ENCODE data around the gene PAMR1. TPM values are rescaled to one million over a fixed set of nuclear protein-coding genes. Genes with fewer than 3 reads are reported as not detected.

PAMR1 gene
- polyA plus RNA-seq, 3 donors, result 4.7 to 7.7 (median 5.9) TPM

DNA sequence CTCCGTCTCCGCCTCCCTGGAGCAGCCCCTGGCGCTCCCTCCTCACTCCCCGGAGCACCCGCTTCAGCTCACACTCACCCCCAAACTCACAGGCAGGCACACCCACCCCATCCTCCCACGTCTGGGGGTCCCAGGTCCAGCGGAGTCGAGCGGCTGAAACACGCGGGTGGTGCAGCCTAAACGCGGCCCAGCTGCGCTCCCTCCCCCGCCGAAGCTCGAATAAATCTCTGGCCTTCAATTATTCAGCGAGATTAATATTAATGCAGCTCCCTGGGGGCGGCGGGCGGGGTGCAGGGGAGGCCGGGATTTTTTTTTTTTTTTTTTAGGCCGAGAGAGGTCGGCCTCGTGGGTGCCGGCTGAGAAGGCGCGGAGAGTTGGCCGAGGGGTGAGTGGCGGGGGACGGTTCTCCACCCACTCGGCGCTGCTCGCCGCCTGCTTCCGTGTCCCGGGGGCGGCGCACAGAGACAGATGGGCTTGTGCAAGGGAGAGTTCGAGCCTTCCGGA, 105.5 kb downstream of the PAMR1 start:
- DNase-seq (ENCODE audit: extremely low read depth in 1 of 11, low read depth in 9 of 11, low spot score in 4 of 11), result no peak

DNA sequence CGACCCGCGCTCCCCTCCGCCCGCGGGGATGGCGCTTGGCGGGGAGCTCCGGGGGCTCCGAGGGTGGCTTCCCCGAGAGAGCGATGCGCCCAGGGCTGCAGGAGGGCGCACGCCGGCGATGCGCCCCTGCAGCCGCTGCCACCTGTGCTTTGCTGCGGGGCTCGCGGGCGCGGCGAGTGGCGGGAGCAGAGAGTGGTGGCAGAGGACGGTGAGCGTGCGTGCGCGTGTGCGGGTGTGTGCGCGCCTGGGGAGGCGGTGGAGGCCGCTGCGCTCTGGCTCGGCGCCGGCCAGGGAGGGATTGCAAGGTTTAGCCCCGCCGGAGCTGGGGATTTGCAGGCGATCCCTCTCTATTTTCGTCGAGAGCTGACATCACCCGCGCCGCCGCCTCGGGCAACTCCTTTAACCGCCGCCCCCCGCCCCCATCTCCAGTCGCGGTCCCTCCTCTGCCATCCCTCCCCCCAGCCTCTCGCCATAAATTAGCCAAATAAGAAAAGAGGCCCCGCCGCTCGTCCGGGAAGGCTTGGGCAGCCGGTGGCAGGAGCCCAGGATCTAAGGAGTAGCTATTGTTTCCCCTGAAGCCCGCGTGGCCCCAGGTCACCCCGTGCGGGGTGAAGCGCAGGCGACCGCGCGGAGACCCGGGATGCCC, 106.1 kb downstream of the PAMR1 start, which contains the start of gene SLC1A2:
TSS of gene SLC1A2 (minus strand) at position 375 of the 646 bp plus-strand sequence. CDS start 592 bp downstream, outside the sequence.
- no peak for DNase-seq (ENCODE audit: extremely low read depth in 1 of 11, low read depth in 9 of 11, low spot score in 4 of 11)

DNA sequence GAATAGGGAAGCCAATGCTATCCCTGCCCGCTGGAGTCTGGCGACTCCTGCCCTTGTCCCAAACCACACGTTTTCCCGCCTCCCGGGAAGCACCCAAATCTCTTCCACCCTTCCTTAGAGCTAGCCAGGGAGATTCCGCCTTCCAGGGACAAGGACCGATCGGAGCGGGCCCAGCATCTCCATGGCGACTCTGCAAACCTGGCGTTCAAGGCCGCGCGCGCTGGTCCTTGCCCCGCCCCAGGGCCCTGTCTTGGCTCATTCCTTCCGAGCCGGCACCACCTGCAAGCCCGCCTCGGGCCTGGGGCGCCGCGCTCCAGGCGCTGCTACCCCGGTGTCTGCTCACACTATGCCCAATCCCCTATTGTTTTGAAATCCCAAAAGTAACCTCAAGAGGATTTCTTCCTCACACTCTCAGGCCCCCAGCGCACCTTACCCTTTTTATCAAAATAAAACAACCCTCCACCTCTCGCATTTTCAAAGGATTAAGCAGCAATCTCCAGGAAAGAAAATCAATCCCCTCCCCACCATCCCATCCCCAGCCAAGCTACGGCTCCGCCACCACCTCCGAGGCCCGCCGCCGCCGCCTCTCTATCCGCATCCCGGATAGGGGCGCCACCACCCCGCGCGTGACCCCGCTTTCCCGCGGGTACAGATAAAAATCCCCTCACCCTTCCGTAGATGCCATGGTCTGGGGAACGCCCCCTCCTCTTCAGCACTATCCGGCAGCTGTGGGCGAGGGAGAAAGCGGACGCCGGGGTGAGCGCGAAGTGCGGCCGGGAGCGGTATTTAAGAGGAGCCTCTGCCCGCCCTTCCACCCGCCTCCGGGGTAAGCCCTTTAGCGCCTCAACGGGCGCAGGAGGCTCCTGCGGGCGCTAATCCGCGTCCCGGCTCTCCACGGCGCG, 106.9 kb downstream of the PAMR1 start:
- DNase-seq (ENCODE audit: extremely low read depth in 1 of 11, low read depth in 9 of 11, low spot score in 4 of 11), result no peak

- DNase-seq (ENCODE audit: extremely low read depth in 1 of 11, low read depth in 9 of 11, low spot score in 4 of 11), result no peak
Measured at GRCh38 chr11:35415487-35415886, 109.9 kb downstream of the PAMR1 start.

DNA sequence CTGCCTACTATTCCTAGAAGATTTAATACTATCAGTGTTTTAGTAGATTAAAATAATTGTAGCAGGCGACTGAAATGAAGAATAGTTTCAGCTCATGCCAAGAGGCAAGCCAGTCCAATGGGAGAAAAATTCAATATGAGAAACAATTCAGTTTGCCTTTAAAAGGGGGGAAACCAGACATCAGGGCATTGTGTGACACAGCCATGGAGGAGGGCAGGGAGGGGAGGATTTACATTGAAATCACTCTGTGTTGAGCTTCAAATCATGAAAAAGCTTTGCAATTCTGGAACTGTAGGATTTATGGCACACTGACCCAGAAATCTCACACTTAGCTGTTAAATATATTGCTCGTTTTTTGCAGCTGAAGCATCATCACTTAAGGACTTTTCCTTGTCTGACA, 110.6 kb downstream of the PAMR1 start:
- no peak for DNase-seq (ENCODE audit: extremely low read depth in 1 of 11, low read depth in 9 of 11, low spot score in 4 of 11)

GRCh38 chr11:35414311-35414710, 111.1 kb downstream of the PAMR1 start:
- no peak for DNase-seq (ENCODE audit: extremely low read depth in 1 of 11, low read depth in 9 of 11, low spot score in 4 of 11)

DNA sequence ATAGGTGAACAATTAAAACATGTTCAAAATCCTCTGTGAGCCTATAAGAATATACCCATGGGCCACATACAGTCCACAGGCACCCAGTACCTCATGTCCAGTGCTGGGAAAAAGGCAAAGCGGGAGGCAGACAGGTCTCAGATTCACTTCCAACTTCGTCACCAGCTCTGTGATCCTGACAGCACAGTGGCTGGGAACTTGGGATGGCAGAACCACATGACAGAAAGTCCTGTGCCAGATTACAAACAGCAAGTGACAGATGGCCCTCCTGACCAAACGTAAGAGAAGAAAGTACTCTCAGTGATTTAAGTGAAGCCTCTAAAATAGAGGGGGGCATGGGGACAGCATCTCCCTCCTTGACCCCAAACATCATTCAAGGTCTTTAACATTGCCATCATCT, 111.8 kb downstream of the PAMR1 start:
- DNase-seq (ENCODE audit: extremely low read depth in 1 of 11, low read depth in 9 of 11, low spot score in 4 of 11), result no peak

DNA sequence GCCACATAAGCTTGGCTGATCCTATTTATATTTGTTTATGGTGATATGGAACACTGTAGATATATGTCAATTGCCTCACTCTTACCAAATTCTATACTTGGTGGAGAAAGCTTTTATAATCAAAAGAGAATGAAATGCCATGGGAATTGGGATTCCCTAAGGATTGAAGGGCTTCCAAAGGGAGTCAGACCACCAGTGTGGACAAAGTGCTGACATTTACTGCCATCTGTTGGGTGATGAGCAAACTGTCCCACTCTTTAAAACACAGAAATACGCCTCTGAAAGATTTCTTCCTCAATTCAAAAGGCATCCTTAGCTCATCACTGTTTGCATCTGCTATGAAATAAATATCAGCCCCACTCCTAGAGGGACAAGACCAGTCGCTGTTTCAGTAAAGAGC, 113.1 kb downstream of the PAMR1 start:
- DNase-seq (ENCODE audit: extremely low read depth in 1 of 11, low read depth in 9 of 11, low spot score in 4 of 11), result no peak

- DNase-seq (ENCODE audit: extremely low read depth in 1 of 11, low read depth in 9 of 11, low spot score in 4 of 11), result no peak
Measured at GRCh38 chr11:35407041-35407440, 118.4 kb downstream of the PAMR1 start.

DNA sequence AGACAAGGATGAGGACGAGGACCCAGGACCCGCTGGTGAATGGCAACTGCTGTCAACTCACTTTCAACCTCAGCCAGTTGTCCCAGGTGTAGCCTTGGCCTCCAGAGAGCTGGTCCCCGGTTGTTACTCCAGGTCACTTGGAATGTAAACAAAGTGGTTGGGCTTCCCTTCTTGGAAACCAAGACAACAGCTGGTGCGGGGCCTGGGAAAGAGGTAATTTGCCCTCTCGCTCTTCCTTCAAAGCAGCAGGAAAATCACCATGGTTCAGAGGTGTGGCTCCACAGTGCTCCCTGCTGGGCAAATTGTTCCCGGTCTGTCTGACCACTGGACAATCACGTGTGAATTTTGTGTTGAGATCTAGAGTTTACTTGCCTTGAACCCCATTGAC, 121.0 kb downstream of the PAMR1 start:
- DNase-seq (ENCODE audit: extremely low read depth in 1 of 11, low read depth in 9 of 11, low spot score in 4 of 11), result no peak

GRCh38 chr11:35403765-35404387, 121.5 kb downstream of the PAMR1 start:
- DNase-seq (ENCODE audit: extremely low read depth in 1 of 11, low read depth in 9 of 11, low spot score in 4 of 11), result no peak

DNA sequence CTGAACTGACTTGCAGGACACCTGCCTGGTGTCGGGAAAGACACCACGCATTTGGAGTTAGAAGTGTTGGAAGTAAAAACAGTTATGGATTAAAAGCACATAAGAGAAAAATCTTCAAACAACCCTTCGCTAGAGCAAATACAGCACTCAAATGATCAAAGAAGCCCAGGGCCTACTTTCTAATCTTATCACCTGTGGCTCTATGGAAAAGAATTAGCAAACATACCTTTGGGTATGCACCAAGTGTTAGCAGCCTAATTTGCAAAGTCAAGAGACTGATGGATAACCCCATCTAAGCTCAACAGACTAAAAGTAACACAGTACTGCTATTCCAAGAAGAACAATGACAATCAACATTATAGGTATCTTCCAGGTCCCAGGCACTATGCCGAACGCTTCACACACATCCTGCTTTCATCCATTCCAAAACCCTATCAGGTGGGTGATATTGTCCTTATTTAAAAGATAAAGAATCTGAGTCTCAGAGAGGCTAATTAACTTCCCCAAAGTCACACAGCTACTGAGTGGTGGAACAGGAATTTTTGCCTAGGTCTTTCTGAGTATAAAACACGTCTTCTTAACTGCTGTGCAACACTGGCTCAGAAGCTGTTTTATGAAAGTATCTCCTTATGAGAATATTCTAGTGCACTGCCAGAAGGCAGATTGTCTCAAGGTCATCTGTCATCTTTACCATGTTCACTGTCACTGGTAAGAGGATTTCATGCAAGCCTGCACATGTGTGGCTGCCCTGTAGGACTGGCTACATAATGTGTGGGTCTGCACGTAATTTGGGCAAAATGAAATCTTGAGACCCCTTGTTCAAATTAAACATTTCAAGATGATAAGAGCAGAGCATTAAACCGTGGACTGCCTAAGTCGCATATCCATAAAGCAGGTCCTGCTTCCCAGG, 122.4 kb downstream of the PAMR1 start:
- no peak for DNase-seq (ENCODE audit: extremely low read depth in 1 of 11, low read depth in 9 of 11, low spot score in 4 of 11)

- no peak for DNase-seq (ENCODE audit: extremely low read depth in 1 of 11, low read depth in 9 of 11, low spot score in 4 of 11)
Measured at GRCh38 chr11:35398881-35399280, 126.5 kb downstream of the PAMR1 start.

DNA sequence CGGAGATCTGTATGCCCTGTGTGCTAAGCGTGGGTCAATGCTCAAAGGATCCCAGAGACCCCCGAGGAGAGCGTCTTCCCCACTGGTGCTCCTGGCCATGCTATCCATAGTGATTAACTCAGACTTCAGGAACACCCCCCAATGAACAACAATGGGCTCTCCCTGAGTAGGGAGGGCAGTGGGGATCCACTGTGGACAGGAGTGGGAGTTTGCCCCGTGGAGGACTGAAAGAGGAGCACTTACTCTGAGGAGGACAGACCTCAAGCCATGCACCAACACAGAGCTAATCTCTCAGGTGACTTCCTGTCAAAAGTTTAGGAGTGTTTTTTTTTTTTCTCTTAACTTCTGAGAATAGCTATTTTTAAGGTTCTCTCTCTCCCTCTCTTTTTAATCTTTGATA, 130.5 kb downstream of the PAMR1 start:
- DNase-seq (ENCODE audit: extremely low read depth in 1 of 11, low read depth in 9 of 11, low spot score in 4 of 11), result no peak

DNA sequence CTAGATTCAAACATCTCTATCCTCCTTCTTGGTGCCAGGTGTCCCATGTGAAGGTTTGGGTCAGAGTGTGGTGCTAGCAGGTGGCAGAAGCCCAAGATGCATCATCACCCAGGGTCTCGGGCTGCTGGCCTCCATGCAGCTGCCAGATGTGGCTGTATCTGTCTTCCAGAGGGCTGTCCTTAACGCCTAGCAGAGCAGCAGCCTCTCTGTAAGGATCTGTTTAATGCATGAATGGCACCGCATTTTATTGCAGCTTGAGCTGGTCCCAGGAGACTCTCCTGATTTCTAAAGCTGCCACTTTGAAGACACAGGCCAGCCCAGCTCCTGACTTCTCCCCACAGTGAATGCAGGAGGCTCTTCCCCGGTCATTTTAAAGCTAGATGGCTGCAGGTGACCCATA, 132.3 kb downstream of the PAMR1 start:
- DNase-seq (ENCODE audit: extremely low read depth in 1 of 11, low read depth in 9 of 11, low spot score in 4 of 11), result no peak

DNA sequence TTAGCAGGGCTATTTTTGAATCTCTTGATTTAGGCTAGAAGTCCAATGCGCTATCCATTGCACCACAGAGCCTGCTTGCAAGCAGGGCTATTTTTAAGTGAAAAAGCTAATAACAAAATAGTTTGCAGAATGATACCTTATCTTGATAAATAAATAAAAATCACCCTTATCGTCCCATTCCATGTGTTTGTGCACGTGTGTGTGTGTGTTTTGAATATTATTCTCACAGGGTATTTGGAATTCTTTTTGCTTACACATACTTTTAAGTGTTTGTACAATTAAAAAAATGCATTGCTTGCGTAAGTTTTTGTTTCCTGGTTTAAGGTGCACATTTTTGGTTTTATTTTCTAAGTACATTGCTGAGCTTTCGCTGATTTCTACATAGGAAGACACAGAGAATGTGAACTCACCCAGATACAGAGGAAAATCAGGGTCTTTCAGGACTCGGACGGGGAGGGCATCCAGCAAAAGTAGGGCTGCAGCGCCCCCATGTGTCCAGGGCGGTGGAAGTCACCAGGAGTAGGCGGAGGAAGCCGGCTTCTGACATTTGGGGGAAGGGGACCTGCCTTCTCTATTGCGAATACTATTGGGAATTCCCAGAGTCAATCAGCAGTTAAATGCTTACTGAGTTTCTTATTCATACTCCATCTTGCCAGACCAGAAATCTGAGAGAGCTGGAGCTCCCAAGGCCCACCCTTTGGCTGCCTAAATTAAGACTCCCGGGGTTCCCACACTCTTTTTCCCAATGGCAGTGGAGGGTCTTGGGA, 133.3 kb downstream of the PAMR1 start:
- peak; percentile 38 to 67 (median 59) for DNase-seq (ENCODE audit: extremely low read depth in 1 of 11, low read depth in 9 of 11, low spot score in 4 of 11)

GRCh38 chr11:35390737-35391682, 134.4 kb downstream of the PAMR1 start:
- DNase-seq (ENCODE audit: extremely low read depth in 1 of 11, low read depth in 9 of 11, low spot score in 4 of 11), result no peak
